SIG-M5 (cell line): Measurements from ENCODE around the gene PRCD.
A peak's percentile ranks its signal among the peaks of the same experiment; 100 is the strongest.
"Not testable (repeated sequence)": the region's sequence is repeated elsewhere in the genome, so short reads cannot be mapped to it uniquely, and the experiment has no call there.

Experiments used
- DNase-seq: peaks from one replicate; lab custom pipeline; 2025; lab: John Stamatoyannopoulos, UW

The PRCD gene

DNA sequence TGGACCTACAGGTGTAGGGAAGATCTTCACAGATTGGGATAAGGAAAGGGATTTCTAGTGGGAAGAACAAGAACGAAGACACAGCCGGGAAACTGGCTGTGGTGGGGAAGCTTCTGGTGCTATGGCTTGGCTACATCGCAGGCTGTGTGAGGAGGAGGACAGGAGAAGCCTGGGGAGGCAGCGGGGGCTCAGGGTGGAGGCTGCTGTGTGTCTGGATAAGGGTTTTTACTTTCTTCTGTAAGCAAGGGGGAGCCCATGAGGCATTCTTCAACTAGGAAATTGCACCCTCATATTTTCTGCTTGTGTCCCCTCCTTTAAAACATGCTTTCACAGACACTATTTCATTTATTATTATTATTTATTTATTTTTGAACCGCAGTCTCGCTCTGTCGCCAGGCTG is 35.7 kb upstream of the PRCD start:
- DNase-seq: no peak

DNA sequence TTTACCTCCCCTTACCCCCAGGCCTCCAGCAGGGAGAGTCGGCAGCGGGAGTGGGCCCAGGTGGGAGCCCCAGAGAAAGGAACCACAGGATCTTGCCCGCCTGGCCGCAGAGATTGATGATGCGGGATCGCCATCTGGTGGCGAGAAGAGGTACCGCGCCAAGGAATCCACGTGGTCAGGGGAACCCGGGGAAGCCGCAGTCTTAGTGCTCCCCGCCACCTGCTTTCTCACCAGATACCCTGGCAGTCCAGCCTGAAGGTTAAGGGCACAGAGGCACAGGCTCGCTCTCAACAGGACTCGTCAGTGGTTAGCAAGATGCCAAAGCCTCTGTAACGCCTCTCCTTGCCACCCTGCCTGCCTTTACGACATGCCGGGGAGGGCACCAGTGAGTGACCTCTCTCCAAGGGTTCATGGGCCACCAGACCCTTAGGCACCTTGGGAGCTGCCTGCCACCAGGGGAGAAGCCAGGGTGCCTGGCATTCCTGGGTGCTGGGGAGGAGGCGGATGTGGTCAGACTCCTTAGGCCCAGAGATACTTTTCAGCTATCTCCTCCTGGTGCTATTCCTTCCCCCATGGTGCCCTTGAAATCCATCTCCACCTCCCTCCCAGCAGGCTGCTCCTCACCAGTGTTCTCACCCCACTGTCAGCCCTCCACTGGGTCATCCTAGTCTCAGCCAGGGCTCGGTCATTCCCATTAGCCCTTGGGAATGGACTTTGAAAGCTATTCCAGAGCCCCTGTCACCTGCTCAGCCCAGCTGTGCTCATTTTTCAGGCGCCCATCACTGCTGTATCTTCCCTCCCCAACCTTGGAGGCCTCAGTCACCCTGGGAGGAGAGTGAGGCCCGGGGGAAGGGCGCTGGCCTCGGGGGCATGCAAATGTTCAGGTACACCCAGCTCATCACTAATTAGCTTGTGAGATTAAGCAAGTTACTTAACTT is 33.2 kb upstream of the PRCD start:
- DNase-seq: no peak

DNA sequence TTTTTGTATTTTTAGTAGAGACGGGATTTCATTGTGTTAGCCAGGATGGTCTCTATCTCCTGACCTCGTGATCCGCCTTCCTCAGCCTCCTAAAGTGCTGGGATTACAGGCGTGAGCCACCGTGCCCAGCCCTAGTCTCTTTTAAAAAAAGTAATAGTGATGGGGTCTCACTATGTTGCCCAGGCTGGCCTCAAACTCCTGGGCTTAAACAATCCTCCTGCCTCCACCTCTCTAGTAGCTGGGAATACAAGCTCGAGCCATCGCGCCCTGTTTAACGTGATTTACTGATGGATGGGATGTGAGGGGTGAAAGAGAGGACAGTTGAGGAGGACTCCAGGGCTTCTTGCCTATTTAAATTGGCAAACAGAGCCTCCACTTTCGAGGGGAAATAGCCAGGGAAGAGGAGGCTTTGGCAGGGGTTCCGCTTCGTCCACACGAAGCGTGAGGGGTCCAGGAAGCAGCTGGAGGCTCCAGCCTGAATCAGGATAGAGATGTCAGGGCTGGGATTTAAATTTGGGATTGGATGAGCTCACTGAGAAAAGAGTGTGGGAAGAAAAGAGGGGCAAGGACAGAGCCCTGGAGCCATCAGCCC is 31.3 kb upstream of the PRCD start:
- DNase-seq: not testable (repeated sequence)

DNA sequence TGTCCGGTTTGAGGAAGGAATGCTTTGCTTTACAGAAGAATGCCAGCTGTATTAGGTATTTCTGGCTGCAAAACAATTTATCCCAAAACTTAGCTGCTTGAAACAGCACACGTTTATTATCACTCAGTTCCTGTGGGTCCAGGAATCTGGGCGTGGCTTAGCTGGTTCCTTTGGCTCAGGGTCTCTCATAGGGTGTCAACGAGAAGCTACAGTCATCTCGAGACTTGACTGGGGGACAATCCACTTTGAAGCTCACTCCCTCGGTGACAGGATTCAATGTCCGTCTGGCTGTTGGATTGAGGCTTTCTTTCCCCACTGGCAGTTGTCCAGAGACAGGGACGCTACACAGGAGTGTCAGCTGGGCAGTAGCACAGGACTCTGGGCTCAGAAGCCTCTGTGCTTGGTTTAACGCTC is 29.0 kb upstream of the PRCD start:
- DNase-seq: no peak

DNA sequence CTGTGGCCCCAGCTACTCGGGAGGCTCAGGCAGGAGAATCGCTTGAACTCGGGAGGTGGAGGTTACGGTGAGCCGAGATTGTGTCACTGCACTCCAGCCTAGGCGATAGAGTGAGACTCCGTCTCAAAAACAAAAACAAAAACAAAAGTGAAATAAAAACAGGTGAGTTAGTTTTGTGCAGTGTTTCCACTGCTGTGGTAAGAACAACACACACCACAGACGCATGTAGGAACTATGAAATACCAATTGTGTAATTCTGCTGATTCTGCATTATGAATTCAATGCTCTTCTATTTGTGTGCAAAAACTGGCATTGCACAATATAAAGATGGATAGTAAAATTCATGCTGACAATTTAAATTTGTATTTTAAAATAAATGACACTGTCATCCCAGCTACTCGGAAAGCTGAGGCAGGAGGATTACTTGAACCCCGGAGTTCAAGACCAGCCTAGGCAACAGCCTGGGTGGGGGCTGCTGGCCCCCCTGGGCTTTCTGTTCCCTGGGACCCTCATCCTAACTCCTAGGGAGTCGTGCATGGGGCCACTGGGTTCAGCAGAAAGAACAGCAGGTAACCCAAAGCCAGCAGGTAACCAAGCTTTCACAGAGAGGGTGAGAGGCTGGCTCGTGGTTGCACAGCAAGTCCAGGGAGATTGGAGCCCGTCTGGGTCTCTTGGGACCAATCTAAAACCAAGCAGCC is 28.0 kb upstream of the PRCD start:
- no peak for DNase-seq

DNA sequence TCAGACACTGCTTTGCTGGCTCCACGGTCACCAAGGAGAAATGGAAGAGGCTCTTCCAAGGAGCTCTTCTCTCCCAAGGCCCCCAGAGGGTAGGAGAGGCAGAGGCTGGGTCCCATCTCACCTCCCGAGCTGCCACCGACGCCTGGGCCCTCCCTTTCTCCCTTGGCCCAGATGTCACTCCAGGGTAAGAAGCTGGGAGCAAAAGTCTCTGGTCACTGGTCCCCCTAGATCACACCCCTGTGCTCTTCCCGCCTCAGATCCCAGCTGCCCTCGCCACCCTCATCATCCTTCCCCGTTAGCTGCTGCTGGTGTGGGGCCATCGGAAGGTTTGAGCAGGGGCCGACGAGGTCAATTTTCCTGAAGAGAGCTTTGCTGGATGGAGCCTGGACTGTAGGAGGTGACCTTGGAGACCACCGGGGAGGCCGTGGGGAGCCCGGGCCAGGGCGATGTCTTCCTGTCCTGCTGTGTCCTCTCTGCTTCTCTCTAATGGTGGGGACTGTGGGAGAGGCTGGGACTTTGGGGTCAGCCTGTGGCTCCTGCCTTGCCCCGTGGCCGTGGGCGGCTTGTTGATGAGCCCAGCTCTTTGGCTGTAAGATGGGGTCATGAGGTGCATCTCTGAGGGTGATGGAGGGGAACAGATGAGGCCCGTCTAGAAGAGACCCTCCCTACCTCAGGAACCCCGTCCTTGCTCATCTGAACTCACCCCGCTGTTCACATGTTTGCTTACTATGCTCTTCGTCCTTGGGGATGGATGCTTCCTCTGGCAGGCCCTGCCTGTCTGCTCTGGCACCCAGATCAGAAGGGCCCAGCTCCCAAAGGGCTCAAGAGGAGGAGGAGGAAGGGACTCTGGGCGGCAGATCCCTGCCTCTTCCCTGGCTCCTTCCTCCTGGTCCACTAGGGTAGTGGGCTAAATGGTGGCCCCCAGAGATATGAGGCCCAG is 27.2 kb upstream of the PRCD start:
- no peak for DNase-seq

DNA sequence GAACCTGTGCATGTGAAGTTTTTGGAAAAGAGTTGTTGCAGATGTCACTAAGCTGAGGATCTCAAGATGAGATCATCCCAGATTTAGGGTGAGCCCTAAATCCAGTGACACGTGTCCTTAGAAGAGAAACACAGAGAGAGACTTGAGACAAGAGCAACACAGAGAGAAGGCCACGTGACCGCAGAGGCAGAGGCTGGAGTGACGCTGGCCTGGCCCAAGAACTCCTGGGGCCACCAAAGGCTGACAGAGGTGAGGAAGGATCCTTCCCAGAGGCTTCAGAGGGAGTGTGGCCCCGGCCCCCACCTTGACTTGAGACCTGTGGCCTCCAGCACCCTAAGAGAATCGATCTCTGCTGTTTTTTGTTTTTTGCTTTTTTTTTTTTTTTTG is 26.5 kb upstream of the PRCD start:
- DNase-seq: no peak

DNA sequence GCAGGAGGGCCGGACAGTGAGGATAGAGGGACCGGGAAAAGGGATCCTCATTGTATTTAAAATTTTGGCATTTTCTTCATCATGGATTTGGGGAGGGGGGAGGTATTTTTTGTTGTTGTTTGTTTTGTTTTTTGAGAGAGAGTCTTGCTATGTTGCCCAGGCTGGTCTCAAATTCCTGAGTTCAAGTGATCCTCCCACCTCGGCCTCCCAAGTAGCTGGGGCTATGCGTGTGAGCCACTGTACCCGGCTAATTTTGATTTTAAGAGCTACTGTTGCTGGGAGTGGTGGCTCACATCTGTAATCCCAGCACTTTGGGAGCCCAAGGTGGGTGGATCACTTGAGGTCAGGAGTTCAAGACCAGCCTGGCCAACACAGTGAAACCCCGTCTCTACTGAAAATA is 25.5 kb upstream of the PRCD start:
- DNase-seq: not testable (repeated sequence)

DNA sequence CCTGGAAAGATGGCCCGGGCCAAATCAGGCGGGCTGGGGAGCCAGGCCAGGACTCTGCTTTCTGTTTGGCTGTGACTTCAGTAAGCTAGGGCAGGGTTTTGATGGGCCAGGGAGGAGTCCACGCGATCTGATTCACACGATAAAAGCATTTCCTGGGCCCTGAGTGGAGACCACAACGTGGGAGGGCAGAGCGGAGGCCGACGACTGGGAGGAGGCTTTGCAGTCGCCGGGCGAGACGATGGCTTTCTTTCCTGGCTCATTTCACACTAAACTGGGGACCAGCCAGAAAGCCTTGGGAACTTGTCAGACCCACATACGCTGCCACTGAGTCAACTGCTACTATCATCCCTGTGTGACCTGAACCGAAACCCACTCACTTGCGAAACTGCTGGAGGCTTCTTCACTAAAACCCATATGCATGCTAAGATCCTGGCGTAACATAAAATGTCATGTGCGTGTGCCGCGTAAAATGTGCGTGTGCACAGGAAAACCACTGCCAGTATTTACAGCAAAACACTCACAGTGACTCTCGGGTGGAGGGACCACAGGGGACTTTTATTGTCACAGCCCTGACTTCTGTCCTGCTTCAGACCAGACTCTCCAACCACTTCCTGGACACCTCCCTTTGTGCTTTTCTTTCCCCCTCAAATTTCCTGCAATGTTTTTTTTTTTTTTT is 24.4 kb upstream of the PRCD start:
- DNase-seq: peak; percentile 40

DNA sequence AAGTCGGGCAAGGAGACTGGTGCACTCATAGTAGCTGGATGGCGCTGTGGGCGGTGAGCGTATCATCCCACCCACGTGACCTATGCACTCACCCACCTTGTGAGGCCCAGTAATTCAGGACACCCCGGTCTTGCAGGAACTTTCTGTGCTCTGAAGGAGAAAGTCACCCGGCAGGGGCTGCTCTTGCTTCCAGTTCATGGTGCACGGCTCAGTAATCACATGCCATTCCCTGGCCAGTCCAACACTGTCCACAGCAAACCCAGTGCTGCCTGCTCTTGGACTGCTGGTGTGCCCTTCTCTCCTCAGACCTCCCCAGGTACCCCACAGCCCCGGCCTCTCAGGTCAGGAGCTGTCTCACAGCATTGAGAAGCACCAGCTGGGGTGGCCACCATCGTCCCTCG is 22.2 kb upstream of the PRCD start:
- no peak for DNase-seq

DNA sequence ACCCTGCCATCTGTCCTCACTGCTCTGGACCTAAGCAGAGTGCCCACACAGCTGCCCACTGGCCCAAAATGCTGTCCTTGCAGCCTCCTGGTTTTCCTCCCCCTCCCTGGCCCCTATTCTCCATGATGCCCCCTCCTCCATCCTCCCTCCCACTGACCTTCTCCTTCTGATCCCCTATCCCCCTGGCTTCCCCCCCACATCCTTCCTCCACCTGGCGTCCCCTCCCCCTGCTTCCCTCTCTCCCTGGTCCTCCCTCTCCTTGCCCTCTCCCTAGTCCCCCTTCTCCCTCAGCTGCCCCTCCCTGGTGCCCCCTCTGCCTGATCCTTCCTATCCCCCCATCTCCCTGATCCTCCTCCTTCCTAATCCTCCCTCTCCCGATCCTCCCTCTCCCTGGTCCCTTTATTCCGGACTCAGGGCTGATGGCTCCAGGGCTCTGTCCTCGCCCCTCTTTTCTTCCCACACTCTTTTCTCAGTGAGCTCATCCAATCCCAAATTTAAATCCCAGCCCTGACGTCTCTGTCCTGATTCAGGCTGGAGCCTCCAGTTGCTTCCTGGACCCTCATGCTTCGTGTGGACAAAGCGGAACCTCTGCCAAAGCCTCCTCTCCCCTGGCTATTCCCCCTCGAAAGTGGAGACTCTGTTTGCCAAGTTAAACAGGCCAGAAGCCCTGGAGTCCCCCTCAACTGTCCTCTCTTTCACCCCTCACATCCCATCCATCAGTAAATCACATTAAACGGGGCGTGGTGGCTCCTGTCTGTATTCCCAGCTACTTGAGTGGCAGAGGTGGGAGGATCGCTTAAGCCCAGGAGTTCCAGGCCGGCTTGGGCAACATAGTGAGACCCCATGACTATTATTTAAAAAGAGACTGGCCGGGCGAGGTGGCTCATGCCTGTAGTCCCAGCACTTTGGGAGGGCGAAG is 20.5 kb upstream of the PRCD start:
- DNase-seq: no peak

DNA sequence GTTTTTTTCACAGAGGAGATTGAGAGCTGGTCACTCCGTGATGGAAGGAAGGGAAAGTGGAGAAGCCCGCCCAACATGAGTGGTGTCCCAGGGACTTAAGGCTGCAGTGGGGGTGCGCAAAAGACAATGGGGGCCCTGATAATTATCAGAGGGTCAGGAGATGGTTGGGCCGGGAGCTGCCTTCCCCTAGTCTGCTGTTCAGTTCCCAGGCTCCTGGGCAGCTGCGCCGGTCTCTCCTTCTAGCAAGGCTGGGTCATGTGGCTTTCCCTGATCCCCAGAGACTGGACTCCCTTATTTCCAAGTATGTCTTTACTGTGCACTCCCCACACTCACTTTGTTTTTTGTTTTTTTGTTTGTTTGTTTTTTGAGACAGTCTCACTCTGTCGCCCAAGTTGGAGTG is 18.6 kb upstream of the PRCD start:
- no peak for DNase-seq

DNA sequence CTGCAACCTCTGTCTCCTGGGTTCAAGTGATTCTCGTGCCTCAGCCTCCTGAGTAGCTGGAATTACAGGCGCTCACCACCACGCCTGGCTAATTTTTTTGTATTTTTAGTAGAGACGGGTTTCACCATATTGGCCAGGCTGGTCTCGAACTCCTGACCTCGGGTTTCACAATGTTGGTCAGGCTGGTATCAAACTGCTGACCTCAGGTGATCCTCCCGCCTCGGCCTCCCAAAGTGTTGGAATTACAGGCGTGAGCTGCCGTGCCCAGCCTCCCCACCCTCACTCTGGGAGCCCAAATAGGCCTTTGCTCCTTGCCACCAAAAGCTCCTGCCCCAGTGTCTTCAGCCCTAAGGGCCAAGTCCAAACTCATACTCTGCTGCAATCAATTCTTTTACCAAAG is 18.2 kb upstream of the PRCD start:
- DNase-seq: not testable (repeated sequence)

DNA sequence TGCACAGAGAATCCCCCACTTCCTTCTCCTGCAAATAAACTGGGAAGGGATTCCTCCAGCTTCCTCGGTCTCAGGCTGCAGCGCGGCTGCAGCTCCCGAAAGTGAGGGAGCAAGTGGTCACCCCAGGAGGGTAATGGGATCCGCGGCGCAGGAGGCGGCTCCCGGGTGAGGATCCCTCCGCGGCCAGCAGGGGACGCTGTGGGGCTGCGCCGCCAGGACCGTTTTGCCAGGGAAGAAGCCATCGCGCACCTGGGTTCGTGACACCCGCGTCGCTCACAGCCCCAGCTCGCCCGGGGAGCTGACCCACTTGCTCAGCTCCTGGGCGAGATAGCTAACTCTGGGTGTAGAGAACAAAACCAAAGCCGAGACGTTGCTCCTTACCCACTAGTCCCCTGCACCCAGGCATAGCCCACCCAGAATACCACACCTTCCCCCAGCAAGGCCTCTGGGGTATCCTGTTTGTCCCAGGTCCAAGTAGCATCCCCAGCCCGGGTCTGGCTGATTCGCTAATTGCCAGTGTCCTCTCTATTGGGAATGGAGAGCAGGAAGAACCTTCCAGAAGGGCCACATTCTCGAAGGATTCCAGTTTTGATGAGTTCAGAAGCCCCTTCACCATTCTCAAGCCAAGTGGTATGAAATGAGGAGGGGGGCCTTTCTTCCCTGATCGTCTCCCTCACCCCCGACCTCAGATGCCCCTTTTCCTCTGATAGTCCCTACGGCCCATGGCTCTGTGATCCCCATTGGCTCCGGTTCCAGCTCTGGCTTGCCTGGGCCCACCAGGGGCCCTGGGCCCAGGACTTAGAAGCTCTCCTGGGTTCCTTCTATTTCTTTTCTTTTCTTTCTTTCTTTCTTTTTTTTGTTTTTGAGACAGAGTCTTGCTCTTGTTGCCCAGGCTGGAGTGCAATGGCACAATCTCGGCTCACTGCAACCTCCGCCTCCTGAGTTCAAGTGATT is 16.5 kb upstream of the PRCD start:
- DNase-seq: no peak

DNA sequence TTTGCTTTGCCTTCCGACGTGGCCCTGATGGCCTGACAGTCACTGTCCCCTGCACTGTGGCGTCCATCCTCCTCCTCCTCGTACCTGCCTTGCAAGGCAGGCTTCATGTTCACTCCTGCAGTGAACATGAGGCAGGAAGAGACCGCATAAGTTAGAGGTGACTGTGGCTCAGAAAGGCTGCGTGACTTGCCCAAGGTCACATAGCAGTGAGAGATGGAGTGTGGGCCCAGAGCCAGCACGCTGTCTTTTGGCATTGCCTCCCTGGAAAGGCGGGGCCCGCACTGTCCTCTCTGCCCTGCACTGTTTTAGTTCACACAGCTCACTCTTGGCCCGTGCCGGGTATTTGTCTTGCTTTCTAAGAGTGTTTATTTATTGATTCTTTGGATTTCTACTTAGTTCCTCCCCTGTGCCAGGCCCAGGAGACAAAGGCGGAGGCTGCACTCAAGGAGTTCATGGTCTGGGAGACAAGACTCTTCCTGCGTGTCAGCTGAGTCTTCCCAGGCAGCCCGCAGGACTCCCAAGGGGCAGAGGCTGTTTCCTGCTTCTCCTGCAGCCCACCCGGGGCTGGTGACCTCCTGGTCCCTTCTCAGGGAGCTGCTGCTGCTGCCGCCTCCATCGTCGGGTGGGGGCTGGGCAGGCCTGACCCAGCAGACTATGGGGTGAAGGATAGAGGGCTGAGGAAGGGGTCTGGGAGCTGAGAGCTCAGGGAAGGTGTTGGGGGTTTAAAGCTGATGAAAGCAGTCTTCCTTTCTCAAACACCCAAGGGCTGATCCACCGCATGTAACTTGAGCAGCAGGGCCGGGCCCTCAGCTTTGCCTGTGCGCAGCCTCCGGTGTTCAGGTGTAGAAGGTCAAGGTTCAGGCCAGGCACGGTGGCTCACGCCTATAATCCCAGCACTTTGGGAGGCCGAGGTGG is 15.0 kb upstream of the PRCD start:
- DNase-seq: no peak

DNA sequence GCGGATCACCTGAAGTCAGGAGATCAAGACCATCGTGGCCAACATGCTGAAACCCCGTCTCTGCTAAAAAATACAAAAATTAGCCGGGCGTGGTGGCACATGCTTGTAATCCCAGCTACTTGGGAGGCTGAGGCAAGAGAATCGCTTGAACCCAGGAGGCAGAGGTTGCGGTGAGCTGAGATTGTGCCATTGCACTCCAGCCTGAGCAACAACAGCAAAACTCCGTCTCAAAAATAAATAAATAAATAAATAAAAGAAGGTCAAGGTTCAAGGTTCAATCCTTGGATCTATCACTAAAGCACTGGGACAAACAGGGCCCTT is 14.4 kb upstream of the PRCD start:
- DNase-seq: not testable (repeated sequence)

DNA sequence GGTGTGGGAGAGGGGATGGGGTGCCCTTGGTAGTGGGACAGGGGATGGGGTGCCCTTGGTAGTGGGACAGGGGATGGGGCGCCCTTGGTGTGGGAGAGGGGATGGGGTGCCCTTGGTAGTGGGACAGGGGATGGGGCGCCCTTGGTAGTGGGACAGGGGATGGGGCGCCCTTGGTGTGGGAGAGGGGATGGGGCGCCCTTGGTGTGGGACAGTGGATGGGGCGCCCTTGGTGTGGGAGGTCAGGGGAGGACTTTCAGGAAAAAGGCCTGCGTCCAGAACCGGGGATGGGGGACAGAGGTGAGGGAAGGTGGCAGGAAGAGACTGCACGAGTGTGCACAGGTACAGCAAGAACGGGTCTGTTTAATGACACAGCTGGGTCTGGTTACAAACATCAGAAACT is 12.8 kb upstream of the PRCD start:
- not testable (repeated sequence) for DNase-seq
